MM.1S (cell line): ENCODE results near the gene XRN2.

Source experiments
- DNase-seq: peaks from one replicate; pipeline ENCODE4 v3.0.0-alpha.2; 2015
- H2AFZ ChIP-seq: fragments of 300-600 bp; sonication (generic); 2 replicates; pipeline ENCODE4 v1.6.0; 2016; ENCODE audit warnings: antibody characterized with exemption, low read length
- H3F3A ChIP-seq: fragments of 300-600 bp; sonication (generic); 2 replicates; pipeline ENCODE4 v1.6.1; 2016; ENCODE audit warnings: mild to moderate bottlenecking, antibody characterized with exemption, low read length, moderate library complexity, mixed read lengths; ENCODE audit not compliant: insufficient read depth
- H3K27ac ChIP-seq: fragments of 300-600 bp; sonication (generic); 2 replicates; pipeline ENCODE4 v1.5.1; 2016; ENCODE audit warnings: mild to moderate bottlenecking, low read length
- H3K27me3 ChIP-seq: fragments of 300-600 bp; sonication (generic); replicated peaks from 2 replicates; pipeline ENCODE4 v1.6.0; 2016; ENCODE audit warnings: low read length; ENCODE audit not compliant: insufficient read depth
- H3K36me3 ChIP-seq: fragments of 300-600 bp; sonication (generic); replicated peaks from 2 replicates; pipeline ENCODE4 v1.6.1; 2016; ENCODE audit warnings: mild to moderate bottlenecking, low read length, mixed read lengths; ENCODE audit not compliant: insufficient read depth
- H3K4me1 ChIP-seq: fragments of 300-600 bp; sonication (generic); 2 replicates; pipeline ENCODE4 v1.6.1; 2016; ENCODE audit warnings: low read length, mixed read lengths
- H3K4me2 ChIP-seq: fragments of 300-600 bp; sonication (generic); 2 replicates; pipeline ENCODE4 v1.6.0; 2016; ENCODE audit warnings: low read depth, low read length
- H3K4me3 ChIP-seq: fragments of 300-600 bp; sonication (generic); 2 replicates; pipeline ENCODE4 v1.5.1; 2016; ENCODE audit warnings: low read length, mixed read lengths
- H3K79me2 ChIP-seq: fragments of 300-600 bp; sonication (generic); 2 replicates; pipeline ENCODE4 v1.6.1; 2016; ENCODE audit warnings: mixed run types, low read length, mixed read lengths
- H3K9ac ChIP-seq: fragments of 300-600 bp; sonication (generic); 2 replicates; pipeline ENCODE4 v1.6.1; 2016; ENCODE audit warnings: low read length, mixed read lengths
- H3K9me2 ChIP-seq: fragments of 300-600 bp; sonication (generic); replicated peaks from 2 replicates; pipeline ENCODE4 v1.6.1; 2016; ENCODE audit warnings: mild to moderate bottlenecking, low read length, mixed read lengths; ENCODE audit not compliant: insufficient read depth
- H3K9me3 ChIP-seq: fragments of 300-600 bp; sonication (generic); replicated peaks from 2 replicates; pipeline ENCODE4 v1.6.1; 2016; ENCODE audit warnings: mild to moderate bottlenecking, low read length, mixed read lengths; ENCODE audit not compliant: insufficient read depth
- H4K20me1 ChIP-seq: fragments of 300-600 bp; sonication (generic); 2 replicates; pipeline ENCODE4 v1.6.1; 2016; ENCODE audit warnings: mild to moderate bottlenecking, low read length, moderate library complexity, mixed read lengths; ENCODE audit not compliant: insufficient read depth
- EZH2 ChIP-seq: fragments of 300-600 bp; sonication (generic); optimal IDR thresholded peaks from 2 replicates; pipeline ENCODE3; 2017; ENCODE audit warnings: low read depth, mild to moderate bottlenecking, antibody characterized with exemption, low read length, mixed read lengths
- EZH2phosphoT487 ChIP-seq: fragments of 300-600 bp; sonication (generic); IDR thresholded peaks from 2 replicates; pipeline ENCODE4 v1.6.1; 2018; ENCODE audit warnings: antibody characterized with exemption, low read length
- TF ChIP-seq, protein P1 (sequence below): fragments of 300-600 bp; sonication (generic); IDR thresholded peaks from 2 replicates; pipeline ENCODE4 v1.5.1; 2016; ENCODE audit warnings: antibody characterized with exemption, low read length, mixed read lengths

XRN2 gene

DNA sequence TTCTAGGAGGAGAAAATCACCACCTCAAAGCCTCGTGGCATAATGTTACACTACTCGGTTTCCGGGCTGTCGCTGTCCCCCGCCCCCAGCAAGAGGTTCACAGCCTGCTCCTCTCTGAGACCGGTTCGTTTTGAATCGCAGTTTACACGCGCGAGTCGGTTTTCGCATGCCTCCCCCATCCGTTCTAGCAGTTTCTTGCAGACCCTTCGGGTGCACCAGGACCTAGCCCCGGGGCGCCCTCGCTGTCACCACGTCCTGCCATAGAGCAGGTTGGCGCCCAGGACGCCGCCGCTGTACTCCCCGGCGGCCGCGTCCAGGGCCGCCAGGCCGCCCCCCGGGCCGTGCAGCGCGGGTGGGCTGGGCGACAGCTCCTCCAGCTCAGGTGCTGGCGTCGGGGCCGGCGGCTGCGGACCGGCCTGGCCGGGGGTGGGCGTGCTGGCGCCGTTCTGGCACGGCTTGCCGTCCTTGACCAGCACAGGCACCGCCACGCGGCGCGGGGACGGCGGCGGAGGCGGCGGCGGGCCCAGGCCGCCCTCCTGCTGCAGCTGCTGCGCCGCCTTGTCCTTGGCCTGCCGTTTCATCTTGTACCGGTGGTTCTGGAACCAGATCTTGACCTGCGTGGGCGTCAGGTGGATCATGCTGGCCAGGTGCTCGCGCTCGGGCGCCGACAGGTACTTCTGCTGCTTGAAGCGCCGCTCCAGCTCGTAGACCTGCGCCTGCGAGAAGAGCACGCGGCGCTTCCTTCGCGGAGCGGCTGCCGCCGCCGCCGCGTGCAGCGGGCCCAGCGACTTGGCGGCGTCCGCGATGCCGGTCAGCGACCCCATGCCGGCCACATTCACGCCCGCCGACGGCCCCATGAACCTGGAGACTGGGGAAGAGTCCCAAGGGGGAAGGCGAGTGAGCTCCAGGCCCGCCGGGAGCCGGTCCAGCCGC, 92.8 kb downstream of the XRN2 start:
- H3K79me2 ChIP-seq, result no peaks in the 10 kb centered on the region
- no peaks in the 10 kb centered on the region for H3K9me2 ChIP-seq
- no peaks in the 10 kb centered on the region for H3F3A ChIP-seq
- H3K9ac ChIP-seq, result no peak overlapping the region
- DNase-seq, result no peak
- H3K27ac ChIP-seq, result no peak overlapping the region
- no peaks in the 10 kb centered on the region for H3K4me1 ChIP-seq
- TF ChIP-seq EZH2, result no peak
- TF ChIP-seq EZH2phosphoT487, result no peak
- TF ChIP-seq, protein P1, sequence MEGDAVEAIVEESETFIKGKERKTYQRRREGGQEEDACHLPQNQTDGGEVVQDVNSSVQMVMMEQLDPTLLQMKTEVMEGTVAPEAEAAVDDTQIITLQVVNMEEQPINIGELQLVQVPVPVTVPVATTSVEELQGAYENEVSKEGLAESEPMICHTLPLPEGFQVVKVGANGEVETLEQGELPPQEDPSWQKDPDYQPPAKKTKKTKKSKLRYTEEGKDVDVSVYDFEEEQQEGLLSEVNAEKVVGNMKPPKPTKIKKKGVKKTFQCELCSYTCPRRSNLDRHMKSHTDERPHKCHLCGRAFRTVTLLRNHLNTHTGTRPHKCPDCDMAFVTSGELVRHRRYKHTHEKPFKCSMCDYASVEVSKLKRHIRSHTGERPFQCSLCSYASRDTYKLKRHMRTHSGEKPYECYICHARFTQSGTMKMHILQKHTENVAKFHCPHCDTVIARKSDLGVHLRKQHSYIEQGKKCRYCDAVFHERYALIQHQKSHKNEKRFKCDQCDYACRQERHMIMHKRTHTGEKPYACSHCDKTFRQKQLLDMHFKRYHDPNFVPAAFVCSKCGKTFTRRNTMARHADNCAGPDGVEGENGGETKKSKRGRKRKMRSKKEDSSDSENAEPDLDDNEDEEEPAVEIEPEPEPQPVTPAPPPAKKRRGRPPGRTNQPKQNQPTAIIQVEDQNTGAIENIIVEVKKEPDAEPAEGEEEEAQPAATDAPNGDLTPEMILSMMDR, result no peak
- H3K9me3 ChIP-seq, result no peaks in the 10 kb centered on the region
- no peaks in the 10 kb centered on the region for H4K20me1 ChIP-seq
- H2AFZ ChIP-seq, result no peak overlapping the region
- no peak overlapping the region for H3K4me2 ChIP-seq
- H3K36me3 ChIP-seq, result no peaks in the 10 kb centered on the region
- H3K4me3 ChIP-seq, result no peak overlapping the region
- no peaks in the 10 kb centered on the region for H3K27me3 ChIP-seq

DNA sequence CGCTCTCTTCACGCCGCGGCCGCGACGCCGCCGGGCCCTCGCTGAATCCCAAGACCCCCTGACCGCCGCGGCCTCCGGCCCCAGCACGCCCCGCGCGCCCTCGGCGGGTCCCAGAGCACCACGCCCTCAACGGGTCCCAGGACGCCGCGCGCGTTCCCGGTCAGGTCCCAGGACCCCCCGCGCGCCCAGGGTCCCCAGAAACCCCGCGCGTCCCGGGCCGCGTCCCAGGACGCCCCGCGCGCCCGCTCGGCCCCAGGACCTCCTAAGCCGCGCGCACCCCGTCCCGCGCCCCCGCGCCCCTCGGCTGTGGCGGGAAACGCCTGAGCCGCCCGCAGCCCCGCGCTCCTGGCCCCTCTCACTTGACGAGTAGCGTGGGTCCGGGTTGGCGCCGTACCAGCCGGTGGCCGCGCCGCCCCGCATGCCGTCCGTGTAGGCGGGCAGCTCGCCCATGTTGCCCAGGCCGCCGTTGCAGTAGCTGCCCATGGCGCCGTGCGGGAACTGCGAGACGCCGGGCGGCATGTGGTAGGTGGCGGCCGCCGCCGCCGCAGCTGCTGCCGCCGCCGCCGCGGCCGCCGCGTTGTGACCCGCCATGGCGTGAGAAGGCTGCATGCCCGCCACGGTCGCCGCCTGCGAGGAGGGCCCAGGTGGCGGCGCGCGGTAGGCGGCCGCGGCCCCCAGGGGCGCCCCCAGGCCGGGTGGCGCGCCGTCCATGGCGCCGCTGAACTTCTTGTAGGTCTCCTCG, 93.6 kb downstream of the XRN2 start:
- H3K27me3 ChIP-seq, result no peaks in the 10 kb centered on the region
- H3K9me3 ChIP-seq, result no peaks in the 10 kb centered on the region
- no peaks in the 10 kb centered on the region for H3K4me1 ChIP-seq
- no peak overlapping the region for H2AFZ ChIP-seq
- no peak overlapping the region for H3K9ac ChIP-seq
- H4K20me1 ChIP-seq, result no peaks in the 10 kb centered on the region
- no peaks in the 10 kb centered on the region for H3F3A ChIP-seq
- H3K4me2 ChIP-seq, result no peak overlapping the region
- H3K9me2 ChIP-seq, result no peaks in the 10 kb centered on the region
- H3K36me3 ChIP-seq, result no peaks in the 10 kb centered on the region
- TF ChIP-seq EZH2phosphoT487 (no peak), EZH2 (no peak)
- TF ChIP-seq, protein P1, result no peak
- H3K27ac ChIP-seq, result no peak overlapping the region
- H3K4me3 ChIP-seq, result no peak overlapping the region
- H3K79me2 ChIP-seq, result no peaks in the 10 kb centered on the region
- no peak for DNase-seq

DNA sequence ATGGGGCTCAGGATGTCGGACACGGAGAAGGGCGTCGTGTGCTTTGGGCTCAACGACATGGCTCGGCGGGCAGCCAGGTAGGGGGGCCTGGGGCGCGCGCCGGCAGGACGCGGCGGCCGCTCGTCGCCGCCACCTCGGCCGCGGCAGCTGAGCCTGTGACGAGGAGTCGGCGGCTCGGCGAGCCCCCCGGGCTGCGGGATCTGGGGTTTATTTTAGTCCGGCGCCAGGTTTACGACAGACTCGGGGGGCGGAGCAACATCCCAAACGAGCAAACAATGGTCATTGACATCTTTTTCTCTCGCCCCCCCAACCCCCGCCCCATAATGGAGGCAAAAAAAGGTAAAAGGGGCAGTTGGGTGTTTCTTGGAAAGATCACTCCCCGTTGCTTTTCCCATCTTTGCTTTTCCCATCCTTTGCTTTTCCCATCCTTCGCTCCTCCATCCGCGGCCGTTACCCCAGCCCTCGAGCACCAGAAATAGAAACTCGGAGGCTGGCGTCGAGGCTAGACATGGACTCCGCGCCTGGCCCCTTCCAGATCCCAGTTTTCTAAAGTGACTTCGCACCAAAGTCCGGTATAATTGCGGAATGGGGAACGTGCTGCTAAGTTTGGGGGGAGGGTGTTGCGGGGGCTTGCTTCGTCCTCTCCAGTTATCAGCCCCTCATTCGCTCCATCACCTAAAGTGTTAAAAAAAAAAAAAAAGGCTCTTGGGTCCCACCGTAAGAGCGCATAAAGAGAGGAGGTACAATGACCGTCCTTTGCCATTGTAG, 94.4 kb downstream of the XRN2 start, which contains the start of gene NKX2-4:
Gene NKX2-4, minus strand, starts transcription at position 186 of the 768 bp plus-strand sequence. Its CDS starts 127 bp downstream, at position 59.
- H3K4me2 ChIP-seq, result no peak within 1 kb of the TSS

More for the DNA sequence above, 94.4 kb downstream of the XRN2 start, which contains the start of gene NKX2-4:
- H3K4me1 ChIP-seq, result no peaks in the 10 kb centered on the region
- TF ChIP-seq EZH2phosphoT487, result no peak
- TF ChIP-seq, protein P1, result no peak
- no peaks in the 10 kb centered on the region for H3K36me3 ChIP-seq
- H3K27me3 ChIP-seq, result no peaks in the 10 kb centered on the region
- no peak within 1 kb of the TSS for H2AFZ ChIP-seq
- H4K20me1 ChIP-seq, result no peaks in the 10 kb centered on the region
- DNase-seq, result no peak
- H3K27ac ChIP-seq, result no peak within 1 kb of the TSS
- no peak within 1 kb of the TSS for H3K9ac ChIP-seq
- H3K9me2 ChIP-seq, result no peaks in the 10 kb centered on the region
- no peaks in the 10 kb centered on the region for H3K9me3 ChIP-seq
- no peak within 1 kb of the TSS for H3K4me3 ChIP-seq
- no peaks in the 10 kb centered on the region for H3F3A ChIP-seq
- no peaks in the 10 kb centered on the region for H3K79me2 ChIP-seq
